Stimulated activated CD4-positive, alpha-beta T cell treated with anti-CD3 and anti-CD28 coated beads, Interleukin-2, amount 100 ng/mL, for 24 hours (primary cell): ENCODE data around the gene MEGF11.
"Not testable (repeated sequence)": the region's sequence is repeated elsewhere in the genome, so short reads cannot be mapped to it uniquely, and the experiment has no call there.

Experiments used
- DNase-seq, 2 donors: peaks; one replicate each; pipeline ENCODE4 v3.0.0-alpha.2; 2020

The MEGF11 gene

DNA sequence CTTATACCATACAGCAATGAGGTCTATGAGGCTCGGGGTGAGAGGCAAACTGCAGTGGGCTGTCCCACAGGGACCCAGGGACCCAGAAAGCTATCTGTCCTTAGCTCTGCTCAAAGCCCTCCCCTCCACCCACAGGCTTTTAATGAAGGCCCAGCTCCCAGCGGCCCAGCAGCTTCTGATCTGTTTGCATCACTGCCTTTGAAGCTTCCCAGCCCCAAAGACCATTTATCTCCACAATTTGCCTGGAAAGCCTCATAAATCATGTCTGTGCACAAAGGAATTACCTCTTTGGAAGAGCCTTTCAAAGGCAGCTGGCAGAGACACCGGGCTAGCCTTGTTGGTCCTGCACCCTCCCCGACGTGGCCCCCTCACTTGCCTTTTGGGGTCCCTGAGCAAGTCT lies 260.3 kb downstream of the MEGF11 start:
- no peak for DNase-seq

GRCh38 chr15:65991721-65992483 lies 261.6 kb downstream of the MEGF11 start:
- DNase-seq: no peak

DNA sequence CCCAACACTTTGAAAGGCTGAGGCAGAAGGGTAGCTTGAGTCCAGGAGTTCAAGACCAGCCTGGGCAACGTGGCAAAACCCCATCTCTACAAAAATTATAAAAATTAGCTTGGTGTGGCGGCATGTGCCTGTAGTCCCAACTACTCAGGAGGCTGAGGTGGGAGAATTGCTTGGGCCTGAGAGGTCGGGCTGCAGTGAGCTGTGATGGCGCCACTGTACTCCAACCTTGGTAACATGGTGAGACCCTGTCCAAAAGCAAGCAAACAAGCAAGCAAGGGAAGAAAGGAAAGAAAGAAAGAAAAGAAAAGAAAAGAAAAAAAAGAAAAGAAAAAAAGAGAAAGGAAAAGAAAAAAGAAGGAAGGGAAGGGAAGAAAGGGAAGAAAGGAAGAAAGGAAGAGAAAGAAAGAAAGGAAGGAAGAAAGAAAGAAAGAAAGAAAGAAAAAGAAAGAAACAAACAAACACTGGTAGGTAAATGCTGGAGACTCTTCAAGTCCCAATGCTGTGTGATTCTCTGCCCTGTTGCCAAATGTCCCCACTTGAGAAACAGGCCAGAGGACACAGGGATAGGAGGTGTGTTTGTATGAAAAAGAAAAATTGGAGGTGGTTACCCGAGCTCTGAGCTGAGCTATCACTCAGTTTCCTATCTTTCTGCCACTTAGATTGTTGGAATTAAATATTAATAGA lies 263.1 kb downstream of the MEGF11 start:
- no peak for DNase-seq

DNA sequence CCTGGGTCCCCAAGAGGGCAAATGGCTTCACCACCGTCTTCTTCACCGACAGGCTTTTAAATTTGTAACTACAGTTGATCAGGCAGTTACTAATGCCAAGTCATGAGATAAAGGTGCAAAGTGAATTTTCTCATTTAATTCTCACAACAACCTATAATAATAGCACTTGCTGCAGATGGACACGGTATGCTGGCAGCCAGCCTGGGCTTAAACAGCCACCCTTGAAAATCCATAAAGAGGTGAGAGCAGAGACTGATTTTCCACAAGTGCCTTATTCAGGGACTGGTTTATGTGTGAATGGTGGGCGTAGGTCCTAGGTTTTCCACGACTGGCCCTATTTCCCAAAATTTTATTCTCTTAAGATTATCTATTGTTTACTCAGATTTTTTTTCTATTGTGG lies 266.4 kb downstream of the MEGF11 start:
- DNase-seq: no peak

DNA sequence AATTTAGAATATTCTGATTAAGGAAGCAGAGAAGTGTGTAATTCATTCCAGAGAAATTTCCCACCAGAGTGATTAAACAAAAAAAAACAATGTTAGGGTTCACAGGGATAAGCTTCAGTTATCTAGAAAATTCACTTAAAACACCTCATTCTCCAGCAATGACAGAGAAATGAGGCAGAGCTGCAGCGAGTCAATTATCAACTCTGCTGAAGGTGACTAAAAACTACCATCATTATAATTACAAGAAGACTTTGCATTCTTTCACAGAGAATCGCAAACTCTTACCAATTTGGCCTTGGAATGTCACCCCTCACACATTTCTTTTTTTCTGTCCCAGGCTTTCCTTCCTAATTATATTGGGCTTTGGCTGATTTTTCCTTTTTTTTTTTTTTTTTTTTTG lies 267.1 kb downstream of the MEGF11 start:
- DNase-seq: no peak

- no peak for DNase-seq
These were observed 268.2 kb downstream of the MEGF11 start for GRCh38 chr15:65985387-65985786.

DNA sequence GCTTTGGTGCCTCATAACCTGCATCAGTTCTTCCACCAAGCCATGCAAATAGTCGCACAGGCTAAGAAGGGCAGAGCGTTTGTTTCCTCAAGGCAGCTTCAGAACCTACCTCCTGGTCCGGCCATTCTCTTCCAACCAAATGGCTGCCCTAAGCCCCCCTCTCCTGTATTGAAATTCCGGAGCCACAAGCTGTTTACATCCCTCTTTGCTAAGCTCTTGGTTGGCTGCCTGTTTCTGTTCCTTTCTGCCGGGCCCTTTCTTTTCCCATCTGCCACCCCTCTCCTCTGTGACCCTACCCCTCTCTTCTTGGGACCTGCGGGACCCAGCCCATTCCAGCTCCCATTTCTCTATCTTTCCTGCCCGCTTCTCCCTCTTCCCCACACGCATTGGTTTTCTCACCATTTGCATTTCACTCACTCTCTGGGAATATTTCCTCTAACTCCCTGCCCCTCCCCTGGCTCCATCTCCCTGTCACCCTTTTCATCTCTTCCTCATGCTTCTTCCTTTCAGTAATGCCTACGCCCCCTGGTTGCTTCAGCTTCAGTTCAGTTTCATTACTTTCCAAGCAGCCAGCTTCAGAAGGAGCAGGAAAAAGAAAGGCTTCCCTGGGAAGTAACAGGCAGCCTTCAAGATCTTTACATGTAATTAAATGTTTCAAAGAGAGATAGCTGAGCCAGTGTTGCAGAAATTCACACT lies 270.8 kb downstream of the MEGF11 start:
- DNase-seq: no peak

DNA sequence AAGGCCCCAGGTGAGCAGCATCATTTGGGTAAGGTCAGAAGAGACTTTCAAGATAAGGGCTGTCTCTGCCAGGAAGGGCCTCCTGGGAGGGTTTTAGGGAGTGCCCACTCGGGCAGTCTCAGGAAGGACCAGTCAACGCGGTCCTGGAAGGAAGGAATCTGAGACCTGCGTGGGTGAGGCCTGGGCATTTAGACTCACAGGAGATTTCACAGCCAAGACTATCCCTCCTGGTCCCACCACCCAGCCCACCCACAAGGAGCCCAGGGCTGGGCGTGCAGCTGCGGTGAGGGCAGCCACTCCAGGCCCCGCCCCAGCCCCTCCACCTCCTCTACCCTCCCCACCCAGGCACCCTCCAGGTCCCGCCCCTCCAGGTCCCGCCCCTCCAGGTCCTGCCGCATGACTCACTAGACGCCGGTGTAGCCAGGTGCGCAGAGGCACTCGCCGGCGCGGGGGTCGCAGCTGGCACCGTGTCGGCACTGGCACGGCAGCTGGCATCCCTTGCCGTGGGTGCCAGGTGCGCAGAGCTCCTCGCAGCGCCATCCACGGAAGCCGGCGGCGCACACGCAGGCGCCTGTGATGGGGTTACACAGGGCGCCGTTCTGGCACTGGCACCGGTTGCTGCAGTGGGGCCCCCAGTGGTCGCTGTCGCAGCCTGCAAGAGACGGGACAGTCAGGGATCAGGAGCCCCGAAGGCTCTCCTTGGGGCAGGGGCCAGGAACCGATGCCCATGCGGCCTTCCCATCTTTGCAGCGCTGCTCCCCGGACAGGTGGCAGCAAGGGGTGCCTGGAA lies 271.5 kb downstream of the MEGF11 start:
- peak; percentile 60 for DNase-seq

DNA sequence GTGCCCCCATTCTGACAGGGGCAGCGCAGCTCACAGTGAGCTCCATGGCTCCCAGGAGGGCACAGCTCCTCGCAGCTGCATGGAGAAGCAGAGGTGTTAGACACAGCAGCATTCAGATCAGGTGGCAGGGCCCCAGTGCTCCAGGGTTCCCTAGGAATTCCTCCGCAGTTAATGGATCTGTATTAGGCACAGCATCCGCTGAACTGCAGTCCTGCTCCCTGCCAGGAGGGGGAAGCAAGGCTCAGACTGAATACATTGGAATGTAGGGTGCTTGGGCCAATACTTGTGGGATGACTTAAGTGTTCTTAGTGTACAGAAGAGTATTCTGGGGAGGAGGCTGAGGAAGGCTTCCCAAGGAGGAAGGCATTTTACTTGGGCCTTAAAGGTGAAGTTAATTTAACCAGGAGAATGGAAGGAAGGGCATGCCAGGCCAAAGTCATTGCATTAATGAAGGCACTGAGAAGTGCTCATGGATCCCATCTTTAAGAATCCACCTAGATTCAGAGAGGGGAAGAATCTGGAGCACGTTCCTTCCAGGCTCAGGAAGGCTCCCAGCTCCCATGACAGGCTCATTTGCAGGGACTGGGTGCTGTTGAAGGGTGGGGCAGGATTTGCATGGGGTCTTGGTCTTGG lies 272.6 kb downstream of the MEGF11 start:
- peak; percentile 25 to 46 for DNase-seq

DNA sequence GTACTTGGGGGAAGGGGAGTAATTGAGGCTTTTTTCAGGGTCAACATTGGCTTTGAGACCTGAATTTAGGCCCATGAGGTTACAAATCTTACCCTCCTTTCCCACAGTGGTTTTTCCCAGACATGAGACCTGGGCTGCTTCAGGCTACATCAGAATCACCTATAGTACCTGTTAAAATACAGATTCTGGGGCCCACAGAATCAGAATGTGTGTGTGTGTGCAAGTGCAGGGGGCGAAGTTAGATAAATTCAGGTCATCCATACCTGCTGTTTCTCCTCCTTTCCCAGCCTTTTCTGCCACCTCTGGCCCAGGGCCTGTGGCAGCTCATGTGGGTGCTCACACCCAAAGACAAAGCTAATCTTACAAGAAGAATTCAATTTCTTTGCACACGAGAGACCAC lies 273.7 kb downstream of the MEGF11 start:
- no peak for DNase-seq

- DNase-seq: no peak
These were observed 274.2 kb downstream of the MEGF11 start for GRCh38 chr15:65979316-65979715.

DNA sequence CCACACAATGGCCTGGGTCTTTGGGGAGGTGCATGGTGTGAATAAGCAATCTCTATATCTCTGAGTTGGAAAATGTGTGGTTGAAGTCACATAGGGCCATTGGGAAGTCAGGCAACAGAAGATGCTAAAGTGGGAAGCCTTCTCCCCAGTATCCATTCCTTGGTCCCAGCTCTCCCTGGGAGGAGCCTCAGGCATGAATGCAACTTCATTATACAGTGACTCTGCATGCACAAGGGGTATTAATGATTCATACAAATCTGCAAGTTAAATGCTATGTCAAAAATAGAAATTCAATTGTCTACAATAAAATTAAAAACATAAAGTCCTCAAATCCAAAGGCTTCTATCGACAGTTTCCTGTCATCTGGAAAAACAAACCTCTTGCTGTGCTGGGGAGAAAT lies 275.4 kb downstream of the MEGF11 start:
- DNase-seq: no peak

DNA sequence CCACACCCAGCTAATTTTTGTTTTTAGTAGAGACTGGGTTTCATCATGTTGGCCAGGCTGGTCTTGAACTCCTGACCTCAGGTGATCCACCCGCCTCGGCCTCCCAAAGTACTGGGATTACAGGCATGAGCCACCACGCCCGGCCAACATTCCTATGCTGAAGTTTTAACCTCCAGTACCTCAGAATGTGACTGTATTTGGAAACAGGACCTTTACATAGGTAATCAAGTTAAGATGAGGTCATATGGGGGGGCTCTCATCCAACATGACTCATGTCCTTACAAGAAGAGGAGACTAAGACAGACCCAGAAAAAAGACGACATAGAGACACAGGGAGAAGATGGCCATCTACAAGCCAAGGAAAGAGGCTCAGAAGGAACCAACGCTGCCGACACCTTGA lies 277.4 kb downstream of the MEGF11 start:
- not testable (repeated sequence) for DNase-seq

- DNase-seq: no peak
These were observed 281.9 kb downstream of the MEGF11 start for GRCh38 chr15:65971741-65971995.

GRCh38 chr15:65970937-65971740 lies 282.4 kb downstream of the MEGF11 start:
- no peak for DNase-seq

DNA sequence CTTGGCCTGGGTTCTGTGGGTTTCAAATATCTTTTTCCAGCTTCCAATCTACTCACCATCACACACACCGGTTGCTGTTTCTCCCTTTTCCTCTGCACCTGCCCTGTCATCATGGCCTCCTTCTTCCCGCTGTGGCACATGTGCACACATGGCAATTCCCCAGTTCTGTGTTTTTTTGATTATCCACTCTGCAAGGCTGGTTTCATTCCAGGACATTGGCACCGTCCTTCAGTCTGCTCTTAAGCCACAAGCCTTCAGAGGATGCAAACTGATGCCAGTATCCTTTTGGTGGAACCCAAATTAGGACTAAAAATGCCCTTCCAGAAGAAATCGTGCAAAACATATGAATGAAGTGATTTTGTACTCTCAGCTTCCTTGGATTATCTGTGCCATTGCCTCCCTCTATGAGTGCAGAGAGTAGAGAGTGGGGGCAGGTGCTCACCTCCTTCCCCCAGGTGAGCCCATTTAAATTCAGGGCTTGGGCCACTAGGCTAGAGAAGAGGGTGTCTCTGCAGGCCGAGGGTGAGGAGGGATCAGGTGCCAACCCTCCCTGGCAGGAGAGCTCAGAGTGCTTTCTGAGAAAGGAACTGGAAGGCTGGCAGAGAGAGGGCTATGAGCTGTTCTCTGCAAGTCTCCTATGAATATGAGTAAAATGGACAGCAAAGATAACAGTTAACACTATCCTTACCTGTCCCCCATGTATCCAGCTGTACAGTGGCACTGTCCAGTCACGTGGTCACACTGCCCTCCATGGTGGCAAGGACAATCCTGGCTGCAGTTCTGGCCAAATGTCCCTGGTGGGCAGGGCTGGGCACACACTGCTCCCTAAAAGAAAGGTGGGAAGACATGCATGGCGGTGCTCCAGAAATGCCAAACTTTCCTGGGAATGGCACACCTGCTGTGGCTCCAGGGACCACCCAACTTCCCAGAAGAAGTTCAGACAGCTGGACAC lies 283.4 kb downstream of the MEGF11 start:
- DNase-seq: no peak

DNA sequence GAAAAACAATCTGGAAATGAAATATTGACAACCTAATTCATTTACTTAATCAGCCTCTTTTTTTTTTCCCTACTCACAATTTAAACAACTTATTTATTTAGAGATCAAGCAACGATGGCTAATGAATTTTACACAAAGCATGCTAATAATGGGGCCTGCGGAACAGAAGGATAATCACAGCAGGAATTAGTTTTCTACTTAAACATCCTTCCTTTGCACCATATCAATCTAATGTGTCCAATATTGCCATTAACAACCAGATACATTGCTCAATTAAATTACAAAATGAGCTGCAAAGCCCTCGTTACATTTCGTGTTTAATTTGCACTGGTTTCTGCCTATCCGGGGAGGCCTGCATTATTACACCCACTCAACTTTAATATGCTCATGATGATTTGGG lies 285.0 kb downstream of the MEGF11 start:
- no peak for DNase-seq

GRCh38 chr15:65964792-65965433 lies 288.6 kb downstream of the MEGF11 start:
- no peak for DNase-seq

DNA sequence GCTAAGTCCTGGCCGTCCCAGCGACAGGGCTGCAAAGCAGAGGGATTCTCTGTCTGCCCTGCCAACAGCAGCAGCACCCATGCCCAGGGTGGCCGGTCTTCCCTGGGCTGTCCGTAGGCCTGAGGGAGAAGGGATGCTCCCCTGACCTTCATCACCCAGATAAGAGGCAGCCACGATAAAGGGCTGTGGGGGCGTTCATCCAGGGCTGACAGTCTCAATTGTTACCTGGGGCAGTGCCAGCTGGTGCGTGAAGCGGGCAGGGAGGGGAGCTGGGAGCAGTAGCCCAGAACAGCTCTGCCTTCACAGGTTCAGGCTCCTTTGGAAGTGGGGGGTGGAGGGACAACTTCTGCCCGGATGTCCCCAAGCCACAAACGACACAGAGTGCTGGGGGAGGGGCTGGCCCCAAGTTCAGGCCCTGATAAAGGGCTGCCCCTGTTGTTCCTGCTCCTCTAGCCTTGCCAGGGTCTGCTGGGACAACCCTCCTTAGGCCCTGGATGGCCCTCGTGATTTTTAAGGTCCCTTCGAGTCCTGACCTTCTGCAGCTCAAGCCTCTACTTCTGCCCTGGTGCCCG lies 289.6 kb downstream of the MEGF11 start:
- no peak for DNase-seq

DNA sequence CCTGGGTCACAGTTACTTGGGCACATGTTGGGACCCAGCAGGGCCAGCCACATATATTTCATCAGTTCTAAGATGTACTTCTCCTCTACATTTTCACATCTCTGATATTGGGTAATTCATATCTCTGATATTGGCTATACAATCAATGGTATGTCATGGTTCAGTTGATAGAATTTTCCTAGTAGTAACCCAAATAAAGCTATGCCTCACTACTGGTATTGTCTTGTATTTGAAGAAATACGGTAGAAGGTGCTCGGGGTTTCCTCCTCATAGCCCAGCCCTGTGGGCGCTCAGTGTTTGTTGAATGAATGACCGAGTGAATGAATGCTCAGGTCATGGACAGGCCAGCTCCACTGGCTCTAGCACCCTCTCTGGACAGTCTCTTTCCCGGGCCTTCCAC lies 290.2 kb downstream of the MEGF11 start:
- no peak for DNase-seq
